Measurements from ENCODE around the gene VENTX. TPM values are rescaled to one million over a fixed set of nuclear protein-coding genes. Genes with fewer than 3 reads are reported as not detected.

The VENTX gene
- total and polyA plus RNA-seq, 2 of the 4 experiments (the other 2 are of a cell fraction): not detected

DNA sequence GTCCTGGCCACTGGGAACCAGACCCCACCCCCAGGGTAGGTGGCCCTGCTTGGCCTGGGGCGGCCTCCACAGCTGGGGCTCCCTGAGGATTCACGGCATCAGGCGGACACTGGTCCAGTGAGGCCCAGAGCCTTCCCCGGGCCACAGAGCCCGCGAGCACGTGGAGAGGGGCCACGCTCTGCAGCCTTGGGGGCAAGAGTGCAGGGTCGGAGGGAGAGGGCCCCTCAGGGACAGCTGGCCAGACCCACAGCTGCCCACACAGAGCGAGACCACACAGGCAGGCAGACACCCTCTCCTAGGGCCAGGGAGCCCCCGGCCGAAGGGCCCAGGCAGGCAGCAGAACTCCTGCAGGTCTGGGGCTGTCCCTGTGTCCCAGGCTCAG lies 10.7 kb downstream of the VENTX start:
- H4K91ac ChIP-seq (ENCODE audit: insufficient read depth, low read depth, low read length): no peak overlapping the region
- no peak overlapping the region for H2AFZ ChIP-seq (replicated peaks; ENCODE audit: low read length, poor library complexity)
- H3K4me1 ChIP-seq (ENCODE audit: control insufficient read depth, insufficient read depth, low read length): no peaks in the 10 kb centered on the region
- H2BK5ac ChIP-seq (ENCODE audit: low read depth, low read length, poor library complexity, severe bottlenecking): no peak overlapping the region
- no peaks in the 10 kb centered on the region for H3K9me1 ChIP-seq (ENCODE audit: insufficient read depth, low read length)
- ATAC-seq (ENCODE audit: low read depth) (no peak), DNase-seq (no peak)
- H2BK120ac ChIP-seq (ENCODE audit: low read depth, low read length): no peak overlapping the region
- dilution Hi-C loops (cut with HindIII; ENCODE audit: low sequenced_read_pairs, unreplicated experiment) (no loop called here), intact Hi-C loops (cut with micrococcal nuclease) (no loop called here), in situ Hi-C loops (cut with MboI; ENCODE audit: low sequenced_read_pairs) (no loop called here)
- H3K36me3 ChIP-seq (ENCODE audit: control insufficient read depth, insufficient read depth, low read length): no peaks in the 10 kb centered on the region
- TF ChIP-seq BHLHE40 (IDR thresholded peaks at IDR 0.05; ENCODE audit: low read depth, low read length): no peak
- no peak for TF ChIP-seq CHD1 (IDR thresholded peaks at IDR 0.05; ENCODE audit: low read depth, low read length)
- no peak for TF ChIP-seq RAD21 (IDR thresholded peaks at IDR 0.05; ENCODE audit: low read length)
- no peak overlapping the region for H3K4me3 ChIP-seq (ENCODE audit: insufficient read depth, low read depth, low read length)
- no peaks in the 10 kb centered on the region; the same call in 1 of the 2 replicates for H4K20me1 ChIP-seq (ENCODE audit: insufficient read depth, low read length)
- 73% methylated on average over 5 of the region's 12 CpGs; no CpG with 5 or more reads in 1 of the 2 experiments for WGBS, 2 experiments (ENCODE audit: extremely low coverage in 2 of 2, insufficient read length in 1 of 2)
- H2BK20ac ChIP-seq (ENCODE audit: low read depth, low read length): no peak overlapping the region
- ChIA-PET CTCF (no interaction called here), POLR2A (ENCODE audit: unreplicated experiment) (no interaction called here)
- no peak overlapping the region for H3K27ac ChIP-seq (ENCODE audit: insufficient read depth, low read length)
- no TSS peak for BruUV-seq (replicated peaks)
- no peak overlapping the region for H3K14ac ChIP-seq (replicated peaks; ENCODE audit: low read depth, low read length)
- no peaks in the 10 kb centered on the region for H3K9me3 ChIP-seq (ENCODE audit: control insufficient read depth, insufficient read depth, low read length)
- H3K56ac ChIP-seq (ENCODE audit: extremely low read depth, insufficient read depth, low read length): no peak overlapping the region
- H3K79me1 ChIP-seq (ENCODE audit: low read depth in 1 of 2, low read length in 2 of 2): no peaks in the 10 kb centered on the region
- H2AK9ac ChIP-seq (replicated peaks; ENCODE audit: low read depth, low read length, poor library complexity): peak overlapping the region; percentile 42
- no peak overlapping the region for H4K8ac ChIP-seq (ENCODE audit: low read depth in 2 of 2, low read length in 2 of 2)
- H3K18ac ChIP-seq (ENCODE audit: low read depth, low read length): no peak overlapping the region
- H3K23ac ChIP-seq (ENCODE audit: low read depth, low read length): no peak overlapping the region
- no peak overlapping the region for H3K4ac ChIP-seq (ENCODE audit: low read depth, low read length)
- H3K4me2 ChIP-seq (ENCODE audit: low read depth, low read length): no peak overlapping the region
- H2BK15ac ChIP-seq (ENCODE audit: low read depth, low read length): no peak overlapping the region
- H3K9ac ChIP-seq (ENCODE audit: low read depth, low read length): no peak overlapping the region
- no peak overlapping the region for H4K5ac ChIP-seq (ENCODE audit: low read depth, low read length)
- H3K27me3 ChIP-seq (ENCODE audit: control insufficient read depth, insufficient read depth, low read length): peaks cover 16% of the 10 kb centered on the region
- H2AK5ac ChIP-seq (ENCODE audit: low read depth, low read length): no peak overlapping the region
